IPS-NIHi7 (cell line): Measurements from ENCODE around the gene ISG15.
"Not testable (repeated sequence)": the region's sequence is repeated elsewhere in the genome, so short reads cannot be mapped to it uniquely, and the experiment has no call there.

Experiments
- DNase-seq: peaks from one replicate; pipeline ENCODE4 v3.0.0; 2012; ENCODE audit warnings: mixed read lengths; ENCODE audit errors: extremely low spot score

Gene ISG15

GRCh38 chr1:1026599-1027413 is 13.5 kb downstream of the ISG15 start:
- DNase-seq = no peak

- DNase-seq = no peak
Observed at GRCh38 chr1:1027791-1028190, 14.5 kb downstream of the ISG15 start.

- not testable (repeated sequence) for DNase-seq
Observed at GRCh38 chr1:1030867-1031658, 17.8 kb downstream of the ISG15 start.

- DNase-seq = no peak
Observed at GRCh38 chr1:1031659-1032235, 18.4 kb downstream of the ISG15 start.

- no peak for DNase-seq
Observed at GRCh38 chr1:1032424-1032823, 19.1 kb downstream of the ISG15 start.

- peak; percentile 90 for DNase-seq
Observed at GRCh38 chr1:1033009-1033587, 19.8 kb downstream of the ISG15 start.

GRCh38 chr1:1033731-1034438 is 20.6 kb downstream of the ISG15 start:
- no peak for DNase-seq

GRCh38 chr1:1034439-1034781 is 21.1 kb downstream of the ISG15 start:
- DNase-seq = no peak

GRCh38 chr1:1035291-1035943 is 22.1 kb downstream of the ISG15 start:
- no peak for DNase-seq

GRCh38 chr1:1037366-1038327 is 24.4 kb downstream of the ISG15 start:
- no peak for DNase-seq

GRCh38 chr1:1038694-1039093 is 25.4 kb downstream of the ISG15 start:
- DNase-seq = no peak

GRCh38 chr1:1039145-1039910 is 26.0 kb downstream of the ISG15 start:
- no peak for DNase-seq

- peak; percentile 93 for DNase-seq
Observed at GRCh38 chr1:1040004-1040991, 27.0 kb downstream of the ISG15 start.

GRCh38 chr1:1041092-1041523 is 27.8 kb downstream of the ISG15 start:
- peak; percentile 86 for DNase-seq

GRCh38 chr1:1041873-1042272 is 28.6 kb downstream of the ISG15 start:
- DNase-seq = no peak

GRCh38 chr1:1042835-1043234 is 29.5 kb downstream of the ISG15 start:
- DNase-seq = no peak

- DNase-seq = no peak
Observed at GRCh38 chr1:1043411-1043810, 30.1 kb downstream of the ISG15 start.

GRCh38 chr1:1043921-1044320 is 30.6 kb downstream of the ISG15 start:
- DNase-seq = no peak
